Measurements from ENCODE around the gene CRACR2A.

DNA sequence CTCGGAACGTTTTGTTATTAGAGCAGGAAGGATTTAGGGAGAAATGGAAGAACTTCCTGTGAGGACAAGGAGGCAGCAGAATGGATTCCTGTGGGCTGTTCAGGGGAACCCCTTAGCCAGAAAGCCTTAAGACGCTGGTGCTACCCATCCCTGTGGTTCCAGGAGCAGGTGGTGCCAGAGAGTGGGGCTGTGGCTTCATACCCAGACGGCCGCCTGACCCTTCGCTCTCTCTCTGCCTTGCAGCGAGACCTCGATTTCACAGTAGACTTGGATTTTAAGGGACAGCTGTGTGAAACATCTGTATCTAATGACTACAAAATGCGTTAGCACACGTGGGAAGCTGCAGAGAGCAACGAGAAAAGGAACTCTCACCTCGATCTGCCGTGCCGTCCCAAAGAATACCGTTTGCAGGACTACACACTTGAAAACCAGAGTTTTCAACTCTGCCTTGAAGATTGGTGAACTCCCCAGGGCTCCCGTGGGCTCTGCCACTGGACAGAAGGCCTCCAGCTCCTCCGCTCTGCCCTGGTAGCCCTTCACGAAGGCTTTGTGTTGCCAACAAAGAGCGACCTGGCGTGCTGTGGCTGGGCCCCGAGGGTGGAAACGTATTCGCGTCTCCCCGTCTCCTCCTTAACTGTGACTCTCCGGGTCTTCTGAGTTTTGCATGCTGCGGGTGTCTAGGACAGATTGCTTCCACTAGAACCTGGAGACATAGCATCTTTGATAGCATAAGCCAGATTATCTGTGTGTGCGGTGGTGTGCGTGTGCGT lies 159.9 kb downstream of the CRACR2A start:
- TF ChIP-seq POLR2A (IDR thresholded peaks at IDR 0.05) (no peak), POLR2AphosphoS5 (IDR thresholded peaks at IDR 0.05; ENCODE audit: insufficient read depth in 1 of 2, low read depth in 1 of 2) (no peak)
- TF ChIP-seq, protein P1, sequence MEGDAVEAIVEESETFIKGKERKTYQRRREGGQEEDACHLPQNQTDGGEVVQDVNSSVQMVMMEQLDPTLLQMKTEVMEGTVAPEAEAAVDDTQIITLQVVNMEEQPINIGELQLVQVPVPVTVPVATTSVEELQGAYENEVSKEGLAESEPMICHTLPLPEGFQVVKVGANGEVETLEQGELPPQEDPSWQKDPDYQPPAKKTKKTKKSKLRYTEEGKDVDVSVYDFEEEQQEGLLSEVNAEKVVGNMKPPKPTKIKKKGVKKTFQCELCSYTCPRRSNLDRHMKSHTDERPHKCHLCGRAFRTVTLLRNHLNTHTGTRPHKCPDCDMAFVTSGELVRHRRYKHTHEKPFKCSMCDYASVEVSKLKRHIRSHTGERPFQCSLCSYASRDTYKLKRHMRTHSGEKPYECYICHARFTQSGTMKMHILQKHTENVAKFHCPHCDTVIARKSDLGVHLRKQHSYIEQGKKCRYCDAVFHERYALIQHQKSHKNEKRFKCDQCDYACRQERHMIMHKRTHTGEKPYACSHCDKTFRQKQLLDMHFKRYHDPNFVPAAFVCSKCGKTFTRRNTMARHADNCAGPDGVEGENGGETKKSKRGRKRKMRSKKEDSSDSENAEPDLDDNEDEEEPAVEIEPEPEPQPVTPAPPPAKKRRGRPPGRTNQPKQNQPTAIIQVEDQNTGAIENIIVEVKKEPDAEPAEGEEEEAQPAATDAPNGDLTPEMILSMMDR (IDR thresholded peaks at IDR 0.05): no peak
